NCI-H748 (cell line): ENCODE data around the gene MARK4.
"Not testable (repeated sequence)": the region's sequence is repeated elsewhere in the genome, so short reads cannot be mapped to it uniquely, and the experiment has no call there.

Experiments
- DNase-seq: peaks from one replicate; lab custom pipeline; 2025; ENCODE audit not compliant: unreplicated experiment; lab: John Stamatoyannopoulos, UW

MARK4 gene

DNA sequence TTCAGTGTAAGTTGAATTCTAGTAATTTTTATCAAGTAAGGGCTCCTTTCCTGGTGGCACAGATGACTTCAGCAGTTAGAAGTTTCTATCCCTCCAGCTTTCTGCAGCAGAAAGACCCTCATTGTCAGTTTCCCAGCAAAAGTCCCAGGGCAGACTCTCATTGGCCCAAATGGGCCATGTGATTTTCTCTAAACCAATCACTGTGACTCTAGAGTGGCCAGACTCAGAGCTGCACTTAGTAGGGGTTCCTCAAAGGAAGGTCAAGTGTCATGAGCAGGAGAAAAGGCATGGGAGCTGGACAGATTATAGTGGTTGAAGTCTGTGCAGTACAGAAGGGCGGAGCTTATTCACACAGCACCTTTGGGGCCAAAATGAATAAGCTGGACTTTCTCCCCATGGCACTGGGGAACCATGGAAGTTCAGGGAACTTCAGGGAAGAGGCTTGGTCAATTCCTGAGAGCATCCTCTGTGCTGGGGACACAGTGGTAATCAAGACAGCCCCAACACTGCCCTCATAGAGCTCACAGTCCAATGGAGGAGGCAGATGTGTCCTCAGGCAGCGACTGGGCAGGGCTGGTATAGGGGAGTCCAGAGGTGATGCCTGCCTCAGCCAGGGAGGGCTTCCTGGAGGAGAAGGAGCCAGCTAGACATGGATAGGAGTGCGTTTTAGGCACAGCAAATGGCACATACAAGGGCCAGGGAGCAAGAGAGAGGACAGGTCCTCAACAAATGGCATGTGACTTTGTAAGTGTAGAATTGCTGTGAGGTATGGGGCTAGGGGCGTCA is 53.3 kb downstream of the MARK4 start:
- no peak for DNase-seq

DNA sequence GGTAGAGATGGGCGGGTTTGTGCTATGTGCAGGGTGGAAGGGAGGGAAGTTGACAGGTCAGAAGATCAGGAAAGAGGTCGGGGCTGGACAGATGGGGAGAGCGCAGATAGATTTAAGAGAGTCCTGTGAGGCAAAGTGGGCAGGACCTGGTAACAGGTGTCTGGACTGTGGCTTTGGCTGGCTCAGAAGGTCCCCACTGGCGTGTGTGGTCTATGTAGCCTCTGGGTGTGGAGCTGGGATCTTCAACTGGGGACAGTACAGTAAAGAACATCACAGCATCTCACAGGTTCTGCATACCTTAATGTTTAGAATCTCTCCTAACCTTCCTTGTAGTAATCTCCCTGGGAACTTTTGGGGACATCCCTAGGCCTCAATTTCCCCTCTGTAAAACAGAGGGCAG is 53.9 kb downstream of the MARK4 start:
- no peak for DNase-seq

DNA sequence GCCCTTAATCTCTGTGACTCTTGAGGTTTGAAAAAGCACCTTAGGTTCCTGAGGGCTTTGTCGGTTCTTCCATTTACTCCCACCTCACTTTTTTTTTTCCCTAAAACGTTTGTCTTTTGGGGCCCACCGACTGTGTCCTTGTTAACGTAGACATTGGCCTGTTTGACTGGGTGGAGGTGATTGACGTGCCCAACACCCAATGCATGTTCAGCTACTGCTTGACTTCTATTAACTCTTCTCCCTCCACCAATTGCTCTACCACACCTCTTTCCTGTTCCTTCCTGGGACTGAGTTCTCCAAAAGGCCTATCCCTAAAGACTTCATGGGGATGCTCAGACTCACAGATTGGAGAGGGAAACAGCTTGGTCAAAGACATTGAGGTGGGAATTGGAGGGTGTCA is 54.4 kb downstream of the MARK4 start:
- no peak for DNase-seq

DNA sequence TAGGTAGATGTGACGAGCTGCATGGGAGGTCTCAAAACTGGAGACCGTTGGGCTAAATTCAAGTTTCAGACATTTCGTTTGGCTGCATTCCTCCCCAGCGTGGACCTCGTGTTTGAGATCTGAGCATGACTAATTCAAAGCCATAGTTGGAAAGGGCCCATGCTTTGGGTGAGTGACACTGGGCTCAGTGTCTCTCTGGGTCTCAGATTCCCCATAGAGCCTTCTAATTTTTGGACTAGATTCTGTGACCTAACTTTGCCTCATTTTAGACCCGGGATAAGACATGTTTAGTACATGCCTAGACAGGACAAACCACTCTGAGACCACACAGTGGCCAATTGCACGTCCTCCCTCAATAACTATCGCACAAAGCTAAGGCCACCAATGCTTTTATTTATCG is 55.0 kb downstream of the MARK4 start:
- no peak for DNase-seq

DNA sequence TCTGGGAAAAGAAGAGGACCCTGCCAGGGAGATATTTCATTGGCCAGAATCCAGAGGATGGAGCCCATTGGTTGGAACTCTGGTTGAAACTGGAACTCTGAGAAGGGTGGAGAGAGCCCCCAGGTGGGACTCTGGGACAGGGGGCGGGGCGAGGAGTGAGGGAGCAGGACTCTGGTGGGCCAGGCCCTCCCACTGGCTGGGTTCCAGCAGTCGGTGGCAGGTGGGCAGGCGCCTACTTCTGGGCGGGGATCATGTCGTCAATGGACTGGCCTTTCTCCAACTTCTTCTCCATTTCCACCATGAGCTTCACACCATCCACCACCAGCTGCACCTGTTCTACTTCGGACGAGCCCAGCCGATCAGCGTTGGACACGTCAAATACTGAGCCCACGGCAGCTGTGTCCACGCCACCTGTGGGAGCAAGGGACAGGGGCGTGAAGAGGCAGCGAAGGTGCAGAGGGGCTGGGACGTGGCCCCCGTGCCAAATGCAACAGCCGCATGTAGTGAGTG is 55.5 kb downstream of the MARK4 start:
- peak; percentile 96 for DNase-seq

DNA sequence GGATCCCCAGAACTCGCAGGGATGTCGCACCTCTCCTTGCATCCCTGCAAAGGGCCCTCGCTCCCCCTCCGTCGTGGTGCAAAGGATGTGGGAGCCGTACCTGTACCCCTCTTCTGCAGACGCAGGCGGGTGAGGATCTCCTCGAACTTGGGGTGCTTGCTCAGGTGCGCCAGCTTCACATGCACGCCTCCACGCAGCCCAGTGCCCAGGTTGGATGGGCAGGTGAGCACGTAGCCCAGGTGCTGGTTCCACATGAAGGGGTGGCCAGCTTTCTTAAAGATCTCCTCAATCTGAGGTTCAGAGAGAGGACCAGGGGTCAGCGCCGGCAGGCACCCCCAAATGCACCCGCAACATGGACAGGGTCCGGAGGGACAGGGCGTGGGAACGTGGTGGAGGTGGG is 56.3 kb downstream of the MARK4 start:
- DNase-seq = no peak

DNA sequence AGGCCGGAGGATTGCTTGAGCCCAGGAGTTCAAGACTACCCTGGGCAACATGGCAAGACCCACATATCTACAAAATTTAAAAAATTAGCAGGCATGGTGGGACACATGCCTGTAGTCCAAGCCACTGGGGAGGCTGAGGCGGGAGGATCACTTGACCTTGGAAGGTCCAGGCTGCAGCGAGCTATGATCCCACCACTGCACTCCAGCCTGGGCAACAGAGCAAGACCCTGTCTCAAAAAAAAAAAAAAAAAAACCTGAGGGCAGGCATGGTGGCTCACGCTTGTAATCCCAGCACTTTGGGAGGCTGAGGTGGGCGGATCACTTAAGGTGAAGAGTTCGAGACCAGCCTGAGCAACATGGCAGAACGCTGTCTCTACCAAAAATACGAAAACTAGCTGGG is 58.3 kb downstream of the MARK4 start:
- not testable (repeated sequence) for DNase-seq

DNA sequence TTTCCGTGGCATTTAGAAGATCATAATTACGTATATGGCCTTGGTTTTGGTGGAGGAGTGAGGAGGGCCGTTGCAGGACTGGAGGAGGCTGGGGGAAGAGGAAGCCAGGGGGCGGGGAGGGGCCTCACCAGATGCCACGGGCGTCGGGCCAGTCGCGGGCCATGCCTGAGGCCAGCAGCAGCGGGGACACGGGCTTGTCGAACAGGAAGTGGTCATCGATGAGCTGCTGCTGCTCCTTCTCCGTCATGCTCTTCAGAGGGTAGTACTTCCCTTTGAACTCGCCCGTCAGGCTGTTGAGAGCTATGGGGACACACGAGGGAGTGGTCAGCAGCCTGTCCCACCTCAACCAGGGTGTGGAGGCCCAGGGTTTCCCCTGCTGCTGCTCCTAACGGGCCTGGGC is 60.5 kb downstream of the MARK4 start:
- no peak for DNase-seq

DNA sequence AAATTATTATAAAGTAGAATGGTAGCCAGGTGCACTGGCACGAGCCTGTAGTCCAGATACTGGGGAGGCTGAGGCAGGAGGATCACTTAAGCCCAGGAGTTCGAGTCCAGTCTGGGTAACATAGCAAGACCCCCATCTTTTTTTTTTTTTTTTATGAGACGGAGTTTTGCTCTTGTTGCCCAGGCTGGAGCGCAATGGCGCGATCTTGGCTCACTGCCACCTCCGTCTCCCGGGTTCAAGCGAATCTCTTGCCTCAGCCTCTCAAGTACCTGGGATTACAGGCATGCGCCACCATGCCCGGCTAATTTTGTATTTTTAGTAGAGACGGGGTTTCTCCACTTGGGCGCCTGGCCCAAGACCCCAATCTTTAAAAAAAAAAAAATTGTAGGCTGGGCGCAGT is 61.2 kb downstream of the MARK4 start:
- not testable (repeated sequence) for DNase-seq

DNA sequence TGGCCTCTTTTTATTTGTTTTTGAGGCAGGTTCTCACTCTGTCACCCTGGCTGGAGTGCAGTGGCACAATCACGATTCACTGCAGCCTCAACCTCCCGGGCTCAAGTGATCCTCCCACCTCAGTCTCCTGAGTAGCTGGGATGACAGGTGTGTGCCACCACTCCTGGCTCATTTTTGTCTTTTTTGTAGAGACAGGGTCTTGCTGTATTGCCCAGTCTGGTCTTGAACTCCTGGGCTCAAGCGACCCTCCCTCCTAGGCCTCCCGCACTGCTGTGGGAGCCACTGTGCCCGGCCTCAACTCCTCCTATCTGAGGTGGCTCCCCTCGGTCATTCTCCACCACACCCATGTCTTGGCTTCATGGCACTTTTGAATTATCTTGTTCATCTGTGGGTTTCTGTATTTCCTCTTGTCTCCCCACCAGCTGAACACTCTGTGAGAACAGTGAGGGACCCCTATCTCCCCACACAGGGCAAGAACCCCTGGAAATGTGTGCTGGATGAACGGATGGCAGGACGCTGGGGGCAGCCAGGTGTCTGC is 63.7 kb downstream of the MARK4 start:
- DNase-seq = no peak

DNA sequence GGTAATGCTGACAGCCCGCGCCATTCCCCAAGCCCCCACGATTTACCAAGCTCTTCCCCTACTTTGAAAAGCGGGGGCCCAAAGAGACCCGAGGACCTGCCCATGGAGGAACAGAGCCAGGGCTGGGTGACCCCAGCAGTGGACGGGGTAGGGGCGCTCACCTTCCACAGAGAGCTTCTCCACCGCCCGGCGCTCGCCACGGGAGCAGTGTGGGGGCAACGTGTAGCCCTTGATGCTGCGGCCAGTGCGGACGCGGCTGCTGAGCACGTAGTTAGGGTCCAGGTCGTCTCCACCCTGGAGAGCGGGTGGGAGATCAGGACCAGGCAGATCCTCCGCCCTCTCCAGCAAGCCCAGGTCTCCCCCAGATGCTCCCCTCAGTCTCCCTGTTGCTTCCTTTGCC is 64.2 kb downstream of the MARK4 start:
- no peak for DNase-seq

DNA sequence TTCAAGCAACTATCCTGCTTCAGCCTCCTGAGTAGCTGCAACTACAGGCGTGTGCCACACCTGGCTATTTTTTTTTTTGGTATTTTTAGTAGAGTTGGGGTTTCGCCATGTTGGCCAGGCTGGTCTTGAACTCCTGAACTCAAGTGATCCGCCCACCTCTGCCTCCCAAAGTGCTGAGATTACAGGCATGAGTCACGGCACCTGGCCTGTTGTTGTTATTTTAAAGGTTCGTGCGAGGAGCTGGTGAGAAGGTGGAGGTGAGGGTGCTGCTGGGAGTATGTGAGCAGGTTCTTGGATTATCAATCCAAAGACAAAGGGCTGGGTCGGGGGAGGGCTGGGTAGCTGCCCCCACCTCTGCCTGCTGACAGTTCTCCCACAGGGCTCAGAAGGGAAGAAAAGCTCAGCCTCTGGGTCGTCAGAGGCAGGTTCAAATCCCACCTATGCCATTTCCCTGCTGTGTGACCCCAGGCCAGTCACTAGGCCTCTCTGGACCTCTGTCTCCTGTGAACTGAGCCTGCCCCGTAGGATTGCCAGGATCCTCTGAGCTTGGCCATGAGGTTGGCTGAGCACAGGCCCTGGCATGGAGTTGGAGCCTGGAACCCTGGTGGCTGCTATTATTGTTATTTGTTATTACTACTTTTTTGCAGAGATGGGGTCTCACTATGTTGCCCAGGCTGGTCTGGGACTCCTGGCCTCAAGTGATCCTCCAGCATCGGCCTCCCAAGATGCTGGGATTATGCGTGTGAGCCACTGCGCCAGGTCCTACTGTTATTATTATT is 70.1 kb downstream of the MARK4 start:
- DNase-seq = no peak

DNA sequence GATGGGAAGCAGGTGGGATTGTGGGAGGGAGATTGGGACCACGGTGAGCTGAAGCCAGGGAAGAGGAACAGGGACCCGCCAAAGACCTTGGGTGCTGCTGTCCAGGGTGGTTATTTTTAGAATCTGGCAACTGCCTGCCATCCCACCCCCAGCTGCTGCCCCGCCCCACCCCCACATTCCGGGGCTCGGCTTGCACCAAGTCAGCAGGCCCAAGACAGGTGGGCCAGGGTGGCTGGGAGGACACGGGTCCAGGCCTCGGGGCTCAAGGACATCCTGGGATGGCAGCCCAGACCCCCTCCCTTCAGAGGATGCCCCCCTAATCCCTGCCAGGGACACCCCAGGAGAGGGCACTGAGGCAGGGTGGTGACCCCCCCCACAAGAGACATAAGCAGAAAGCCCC is 70.8 kb downstream of the MARK4 start:
- DNase-seq = no peak

DNA sequence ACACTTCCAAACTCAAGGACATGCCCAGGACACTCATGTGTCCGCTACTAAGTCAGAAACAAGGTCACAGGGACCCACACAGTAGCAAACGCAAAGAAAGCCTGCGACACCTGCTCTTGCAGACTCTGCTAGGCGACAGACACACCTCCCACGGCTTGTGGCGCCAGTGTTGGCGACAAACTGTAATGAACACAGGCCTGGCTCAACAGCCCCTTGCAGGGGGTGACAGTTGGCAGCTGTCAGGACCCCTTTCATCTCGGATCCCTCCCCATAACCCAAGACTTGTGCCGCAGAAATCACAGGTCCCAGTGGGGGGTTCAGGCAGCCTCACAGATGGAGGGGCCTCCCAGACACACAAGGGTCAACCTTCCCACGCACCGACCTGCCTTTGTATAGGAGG is 71.2 kb downstream of the MARK4 start:
- peak; percentile 87 for DNase-seq

DNA sequence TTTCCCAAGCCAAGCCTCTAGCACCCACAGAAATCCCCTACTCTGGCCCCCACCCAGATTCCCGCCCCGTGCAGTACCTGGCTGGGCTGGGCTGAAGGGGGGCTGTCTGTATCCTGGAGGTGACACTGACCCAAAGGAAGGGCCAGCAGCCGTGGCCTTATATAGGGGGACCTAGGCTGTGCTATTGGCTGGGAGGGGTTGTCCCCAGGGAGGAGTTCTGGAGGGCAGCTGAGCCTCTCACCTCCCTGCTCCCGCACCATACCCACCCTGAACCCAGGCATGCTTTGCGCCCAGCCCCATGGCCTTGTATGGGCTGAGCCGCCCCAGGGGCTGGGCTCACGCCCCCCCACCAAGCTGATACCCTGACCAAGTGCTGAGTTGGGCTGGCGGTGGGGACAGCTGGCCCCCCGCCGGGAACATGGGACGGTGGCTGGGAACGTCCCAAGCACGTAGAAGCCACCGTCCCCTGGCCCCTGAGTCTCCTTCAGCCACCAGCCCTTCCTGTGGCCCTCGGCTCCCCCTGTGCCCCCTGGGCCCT is 71.7 kb downstream of the MARK4 start, which contains the start of gene CKM:
Gene CKM (minus strand): TSS at position 132 of the 538 bp plus-strand sequence. CDS start 3,162 bp downstream, outside the sequence.
- DNase-seq = no peak

DNA sequence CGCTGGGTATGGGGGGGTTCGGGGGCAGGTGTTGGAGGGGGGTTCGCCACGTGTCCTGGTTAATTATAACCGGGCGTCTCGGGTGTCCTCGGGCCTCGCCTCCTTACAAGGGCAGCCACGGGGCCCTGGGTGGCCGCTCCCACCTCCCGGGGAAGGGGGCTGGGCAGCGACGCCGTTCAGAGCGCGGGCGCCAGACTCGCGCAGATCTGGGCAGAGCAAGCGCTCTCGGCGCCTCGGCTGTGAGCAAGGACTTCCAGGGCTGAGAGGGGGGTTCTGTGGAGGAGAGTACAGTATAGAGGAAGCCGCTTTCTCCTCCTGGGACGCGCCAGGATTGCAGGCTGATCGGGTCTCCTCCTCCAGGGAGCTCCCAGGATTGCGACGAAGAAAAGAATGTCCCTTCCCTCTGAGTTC is 72.6 kb downstream of the MARK4 start:
- no peak for DNase-seq

DNA sequence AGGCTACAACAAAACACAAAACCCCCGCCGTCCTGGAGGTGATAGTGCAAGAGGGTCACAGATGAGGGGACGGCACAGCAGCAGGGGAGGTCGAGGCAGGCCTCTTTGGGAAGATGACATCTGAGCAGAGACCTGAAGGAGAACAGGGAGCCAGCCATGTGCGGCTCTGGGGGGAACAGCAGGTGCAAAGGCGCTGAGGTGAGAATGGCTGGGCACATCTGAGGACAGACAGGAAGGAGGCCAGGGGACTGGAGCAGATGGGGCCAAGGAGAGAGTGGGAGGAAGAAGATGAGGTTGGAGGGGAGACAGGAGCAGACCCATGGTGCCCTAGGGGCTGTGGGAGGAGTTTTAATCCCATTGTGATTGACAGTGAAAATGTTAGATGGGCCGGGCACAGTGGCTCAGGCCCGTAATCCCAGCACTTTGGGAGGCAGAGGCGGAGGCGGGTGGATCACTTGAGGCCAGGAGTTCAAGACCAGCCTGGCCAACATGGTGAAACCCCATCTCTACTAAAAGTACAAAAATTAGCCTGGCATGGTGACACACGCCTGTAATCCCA is 73.4 kb downstream of the MARK4 start:
- no peak for DNase-seq

DNA sequence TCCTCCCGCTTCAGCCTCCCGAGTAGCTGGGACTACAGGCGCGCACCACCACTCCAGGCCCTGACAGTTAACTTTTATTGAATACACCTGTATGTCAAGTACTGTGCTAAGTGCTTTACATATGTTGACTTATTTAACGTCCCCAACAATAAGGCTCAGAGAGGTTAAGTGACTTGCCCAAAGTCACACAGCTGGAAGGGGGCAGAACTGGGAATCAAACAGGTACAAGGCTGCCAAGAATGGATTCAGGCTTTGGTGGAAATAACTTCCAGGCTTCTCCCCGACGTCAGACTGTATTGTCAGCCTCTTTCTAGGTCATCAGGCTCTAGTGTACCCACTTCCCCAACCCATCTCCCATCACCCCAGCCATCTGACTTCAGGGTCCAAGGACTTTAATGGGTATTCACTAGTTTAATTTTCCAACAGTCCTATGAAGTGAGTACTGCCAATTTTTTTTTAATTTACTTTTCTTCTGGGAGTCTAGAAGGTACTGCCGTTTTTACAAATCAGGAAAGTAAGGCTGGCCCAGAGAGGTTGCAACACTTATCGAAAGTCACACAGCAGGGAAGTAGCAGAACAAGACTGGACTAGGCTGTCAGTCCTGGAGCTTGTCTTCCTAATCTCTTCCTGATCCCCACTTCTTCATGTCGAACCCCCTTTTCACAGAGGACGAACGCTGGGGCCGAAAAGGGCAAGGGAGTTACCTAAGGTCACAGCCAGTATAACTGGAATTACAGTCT is 76.5 kb downstream of the MARK4 start:
- no peak for DNase-seq

DNA sequence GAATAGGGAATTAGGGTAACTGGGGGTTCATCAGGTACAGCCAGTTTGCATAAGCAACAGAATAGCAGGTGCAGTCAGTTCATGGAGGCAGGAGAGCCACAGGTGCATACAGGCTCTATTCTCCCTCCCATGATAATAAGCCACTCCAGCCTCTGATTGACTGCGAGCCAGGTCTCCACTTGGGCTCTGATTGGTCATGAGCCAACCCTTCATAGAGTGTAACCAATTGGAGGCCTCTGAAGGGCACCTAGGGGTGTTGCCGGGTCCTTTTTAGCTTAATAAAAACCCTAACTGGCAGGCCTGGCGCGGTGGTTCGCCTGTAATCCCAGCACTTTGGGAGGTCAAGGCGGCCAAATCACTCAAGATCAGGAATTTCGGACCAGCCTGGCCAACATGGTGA is 80.3 kb downstream of the MARK4 start:
- peak; percentile 57 for DNase-seq

DNA sequence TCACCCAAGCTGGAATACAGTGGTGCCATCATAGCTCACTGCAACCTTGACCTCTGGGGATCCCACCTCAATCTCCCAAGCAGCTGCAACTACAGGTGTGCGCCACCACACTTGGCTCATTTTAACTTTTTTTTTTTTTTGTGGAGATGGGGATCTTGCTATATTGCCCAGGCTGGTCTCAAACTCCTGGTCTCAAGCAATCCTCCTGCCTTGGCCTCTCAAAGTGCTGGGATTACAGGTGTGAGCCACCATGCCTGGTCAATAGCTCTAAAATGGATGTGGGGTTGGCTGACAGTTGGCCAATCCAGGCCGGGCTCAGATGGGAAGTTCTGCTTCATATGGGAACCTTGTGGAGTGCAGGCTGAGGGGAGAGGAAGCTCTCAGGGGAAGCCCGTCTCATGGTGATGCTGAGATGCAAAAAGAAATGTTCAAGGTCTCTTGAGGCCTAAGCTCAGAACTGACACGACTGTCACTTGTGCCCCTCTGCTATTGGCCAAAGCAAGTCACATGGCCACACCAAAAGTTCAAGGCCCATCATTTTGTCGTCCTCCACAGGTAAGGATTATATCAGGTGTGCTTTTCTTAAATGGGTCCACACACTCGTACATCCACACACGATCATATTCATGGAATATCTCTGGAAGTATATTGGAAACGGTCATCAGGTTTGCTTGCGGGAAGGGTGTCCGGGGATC is 82.7 kb downstream of the MARK4 start:
- no peak for DNase-seq
